Cerebellar cortex (tissue), 1 donor: Measurements from ENCODE around the gene ZNF254.
"Not testable (repeated sequence)": the region's sequence is repeated elsewhere in the genome, so short reads cannot be mapped to it uniquely, and the experiment has no call there.

Experiments used
- DNase-seq: peaks from one replicate; pipeline ENCODE4 v3.0.0-alpha.2; 2015; ENCODE audit warnings: low spot score

The ZNF254 gene

GRCh38 chr19:24072720-24073119 lies 14.3 kb upstream of the ZNF254 start:
- no peak for DNase-seq

- DNase-seq: no peak
Measured at GRCh38 chr19:24073807-24074206, 13.2 kb upstream of the ZNF254 start.

DNA sequence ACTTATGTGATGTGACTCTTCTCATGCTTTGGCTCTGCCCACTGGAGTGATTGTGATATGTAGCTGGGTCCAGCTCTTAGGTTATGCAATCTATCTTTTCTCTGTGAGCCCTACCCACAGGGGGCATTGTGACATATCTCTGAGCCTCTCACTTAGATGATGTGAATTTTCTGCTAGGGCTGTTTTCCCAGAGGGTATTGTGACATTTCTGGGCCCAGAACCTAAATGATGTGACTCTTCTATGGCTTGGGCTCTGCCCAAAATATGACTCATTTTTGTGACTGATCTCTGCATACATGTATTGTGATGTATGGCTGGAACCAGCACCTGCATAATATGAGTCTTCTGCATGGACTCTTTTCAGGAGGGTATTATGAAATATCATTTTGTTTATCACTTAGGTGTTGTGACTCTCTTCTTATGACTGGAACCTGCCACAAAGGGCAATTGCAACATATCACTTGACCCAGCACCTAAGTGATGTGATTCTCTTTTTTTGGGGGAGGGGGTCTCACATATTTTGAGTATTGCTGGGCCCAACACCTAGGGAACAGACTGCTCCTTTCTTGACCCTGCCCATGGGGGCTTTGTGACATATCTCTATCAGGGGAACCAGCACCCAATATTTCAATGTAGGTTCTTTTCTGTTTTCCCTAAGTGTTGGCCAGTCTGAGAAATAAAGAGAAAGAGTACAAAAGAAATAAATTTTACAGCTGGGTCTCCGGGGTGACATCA lies 12.1 kb upstream of the ZNF254 start:
- no peak for DNase-seq

DNA sequence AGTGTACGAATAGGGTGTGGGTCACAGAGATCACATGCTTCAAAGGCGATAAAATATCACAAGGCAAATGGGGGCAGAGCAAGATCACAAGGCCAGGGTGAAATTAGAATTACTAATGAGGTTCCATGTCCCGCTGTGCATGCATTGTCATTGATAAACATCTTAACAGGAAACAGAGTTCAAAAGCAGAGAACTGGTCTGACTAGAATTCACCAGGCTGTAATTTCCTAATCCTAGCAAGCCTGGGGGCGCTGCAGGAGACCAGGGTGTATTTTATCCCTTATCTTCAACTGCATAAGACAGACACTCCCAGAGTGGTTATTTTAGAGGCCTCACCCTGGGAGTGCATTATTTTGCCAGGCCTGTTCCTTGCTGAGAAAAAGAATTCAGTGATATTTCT lies 11.5 kb upstream of the ZNF254 start:
- not testable (repeated sequence) for DNase-seq

DNA sequence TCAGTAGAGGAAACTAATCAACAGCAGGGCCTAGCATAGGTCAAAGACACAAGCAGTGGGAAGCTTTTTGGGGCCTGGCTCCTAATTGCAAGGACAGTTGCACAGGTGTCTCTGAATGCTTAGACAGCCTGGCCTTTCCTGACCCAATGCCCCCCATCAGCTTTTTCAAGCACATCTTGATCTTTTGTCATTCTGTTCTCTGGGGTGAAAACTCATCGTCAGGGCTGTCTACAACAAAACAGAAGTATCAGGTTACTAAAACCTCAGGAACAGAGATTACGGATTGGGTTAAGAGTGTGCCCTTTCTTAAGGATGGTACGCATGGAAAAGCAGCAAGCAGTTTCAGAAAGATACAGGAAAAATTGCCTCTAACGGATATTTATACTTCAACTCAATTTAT lies 8.3 kb upstream of the ZNF254 start:
- DNase-seq: no peak

DNA sequence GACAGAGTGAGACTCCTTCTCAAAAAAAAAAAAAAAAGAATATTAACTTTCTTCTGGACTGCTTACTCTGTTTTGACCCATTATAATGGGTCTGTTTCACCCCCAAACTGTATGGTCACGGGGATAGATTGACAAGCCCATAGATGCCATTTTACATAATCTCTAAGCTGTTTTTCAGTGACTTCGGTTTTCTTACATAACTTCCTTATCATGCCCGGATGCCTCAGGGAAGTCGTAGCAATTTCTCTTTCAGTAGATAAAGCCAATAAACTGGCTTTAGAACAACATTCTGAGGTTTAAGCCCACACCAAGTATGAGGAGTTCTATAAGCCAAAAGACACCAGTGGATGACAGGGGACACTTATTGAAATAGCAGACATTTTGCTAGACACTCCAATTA lies 5.9 kb upstream of the ZNF254 start:
- no peak for DNase-seq

DNA sequence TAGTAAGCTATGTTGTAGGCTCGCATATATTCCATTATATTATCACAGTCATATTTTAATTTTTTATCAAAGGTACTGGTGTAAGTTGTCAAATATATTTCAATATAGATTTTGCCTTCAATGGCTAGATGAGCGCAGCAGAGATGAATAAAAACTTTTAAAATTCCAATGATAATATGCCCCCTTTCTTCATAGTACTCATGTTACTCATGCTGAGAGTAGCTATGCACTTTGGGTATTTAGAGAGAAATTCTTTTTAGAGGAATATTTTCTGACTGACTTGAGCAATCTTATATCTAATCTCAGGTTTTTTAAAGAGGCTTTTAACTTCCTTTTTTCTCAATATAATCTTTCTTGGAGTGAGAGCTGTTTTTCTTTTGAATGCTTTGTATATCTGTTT lies 11.4 kb downstream of the ZNF254 start:
- no peak for DNase-seq

DNA sequence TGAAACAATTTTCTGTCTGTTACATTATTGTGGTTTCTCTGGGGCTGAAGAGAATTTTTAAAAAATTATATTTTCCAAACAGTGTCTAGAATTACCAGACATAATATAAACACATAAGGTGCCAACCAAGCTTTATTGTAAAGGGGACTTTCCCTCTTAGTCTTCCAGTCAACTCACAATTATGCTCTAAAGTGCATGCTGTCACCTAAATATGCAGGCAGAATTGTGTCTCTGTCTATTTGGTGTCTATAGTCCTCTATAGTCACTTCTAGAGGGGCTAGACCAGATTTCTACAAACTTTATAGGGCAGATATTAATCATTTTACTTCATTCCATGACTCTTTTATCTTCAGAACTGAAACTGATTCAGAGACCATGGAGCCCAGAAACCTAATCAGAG lies 12.8 kb downstream of the ZNF254 start:
- no peak for DNase-seq

DNA sequence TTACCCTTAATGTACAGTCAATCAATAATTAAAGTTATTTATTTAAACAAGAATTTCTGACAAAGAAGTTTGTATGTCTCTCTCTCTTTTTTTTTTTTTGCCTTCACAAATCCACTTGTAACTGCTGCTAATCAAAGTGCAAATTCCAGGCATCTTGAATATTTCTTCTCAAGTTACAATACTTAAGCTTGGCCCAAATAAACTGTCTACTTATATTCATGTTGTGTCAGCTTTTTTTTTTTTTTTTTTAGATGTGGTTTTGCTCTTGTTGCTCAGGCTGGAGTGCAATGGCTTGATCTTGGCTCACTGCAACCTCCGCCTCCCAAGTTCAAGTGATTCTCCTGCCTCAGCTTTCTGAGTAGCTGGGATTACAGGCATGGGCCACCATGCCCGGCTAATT lies 13.6 kb downstream of the ZNF254 start:
- not testable (repeated sequence) for DNase-seq

- no peak for DNase-seq
Measured at GRCh38 chr19:24101459-24102115, 14.6 kb downstream of the ZNF254 start.

- no peak for DNase-seq
Measured at GRCh38 chr19:24127601-24128000, 40.6 kb downstream of the ZNF254 start.

DNA sequence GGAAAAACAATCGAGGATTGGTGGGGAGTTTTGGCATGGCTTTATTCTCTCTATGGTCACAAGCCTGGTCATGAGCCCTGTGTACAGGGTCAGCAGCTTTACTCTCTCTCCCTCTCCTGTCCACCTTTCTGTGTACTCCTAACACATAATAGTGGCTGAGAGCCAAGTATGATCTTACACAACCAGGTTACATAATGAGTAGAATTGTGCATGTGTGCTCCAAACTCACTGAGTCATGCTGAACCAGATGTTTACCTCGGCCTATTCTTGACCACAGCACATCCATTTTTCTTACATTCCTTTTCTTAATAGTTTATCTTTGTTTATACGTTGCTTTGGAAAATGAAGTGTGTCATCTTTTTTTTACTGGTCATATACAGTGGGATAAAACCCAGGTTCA lies 53.1 kb downstream of the ZNF254 start:
- no peak for DNase-seq

DNA sequence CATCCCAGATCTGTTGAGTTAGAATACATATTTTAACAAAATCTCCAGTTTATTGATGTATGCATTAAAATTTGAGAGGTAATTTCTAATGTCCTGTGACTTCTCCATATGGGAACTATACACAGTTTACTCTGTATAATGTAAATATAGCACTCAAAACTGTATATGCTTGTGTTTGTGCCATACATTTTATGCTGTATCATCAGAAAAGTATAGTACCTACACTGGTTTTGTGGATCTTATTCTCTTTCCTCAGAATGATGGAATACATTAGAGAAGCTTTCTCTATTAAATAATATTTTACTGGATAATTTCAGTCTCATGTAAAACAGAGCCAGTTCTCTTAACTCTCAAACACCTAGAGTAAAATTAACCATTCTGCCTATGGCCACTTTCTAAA lies 53.6 kb downstream of the ZNF254 start:
- no peak for DNase-seq

DNA sequence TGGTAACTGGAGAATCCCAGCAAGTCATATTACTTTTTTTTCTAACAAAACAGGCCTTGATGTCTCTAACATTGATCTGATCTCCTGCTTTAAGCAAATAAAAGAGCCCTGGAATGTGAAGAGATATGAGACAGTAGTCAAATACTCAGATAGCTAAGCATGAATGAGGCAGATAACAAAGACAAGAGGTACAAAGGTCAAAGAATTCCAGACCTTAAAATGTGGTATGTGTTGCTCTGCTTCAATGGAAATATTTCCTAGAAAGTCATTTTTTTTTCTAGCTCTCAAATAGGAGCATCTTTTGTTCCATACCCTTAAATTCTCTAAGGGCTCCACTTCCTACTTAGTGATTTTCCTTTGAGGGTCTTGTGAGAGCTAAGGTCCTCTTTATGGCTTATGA lies 54.6 kb downstream of the ZNF254 start:
- no peak for DNase-seq

- DNase-seq: no peak
Measured at GRCh38 chr19:24142771-24143170, 55.8 kb downstream of the ZNF254 start.

- DNase-seq: peak; percentile 9
Measured at GRCh38 chr19:24159707-24160106, 72.7 kb downstream of the ZNF254 start.

- DNase-seq: no peak
Measured at GRCh38 chr19:24166055-24166454, 79.1 kb downstream of the ZNF254 start.

DNA sequence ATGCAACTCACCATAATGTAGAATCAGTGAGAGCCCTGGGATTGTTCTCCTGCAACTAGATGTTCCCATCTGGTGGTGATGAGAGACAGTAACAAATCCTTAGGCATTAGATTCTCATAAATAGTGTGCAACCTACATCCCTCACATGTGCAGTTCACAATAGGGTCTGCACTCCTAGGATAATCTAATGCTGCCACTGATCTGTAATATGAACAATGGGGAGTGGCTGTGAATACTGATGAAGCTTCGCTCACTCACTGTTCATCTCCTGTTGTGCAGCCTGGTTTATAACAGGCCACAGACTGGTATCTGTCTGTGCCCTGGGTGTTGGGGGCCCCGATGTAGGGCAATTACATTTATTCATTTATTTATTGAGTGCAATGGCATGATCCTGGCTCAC lies 86.9 kb downstream of the ZNF254 start:
- DNase-seq: no peak

DNA sequence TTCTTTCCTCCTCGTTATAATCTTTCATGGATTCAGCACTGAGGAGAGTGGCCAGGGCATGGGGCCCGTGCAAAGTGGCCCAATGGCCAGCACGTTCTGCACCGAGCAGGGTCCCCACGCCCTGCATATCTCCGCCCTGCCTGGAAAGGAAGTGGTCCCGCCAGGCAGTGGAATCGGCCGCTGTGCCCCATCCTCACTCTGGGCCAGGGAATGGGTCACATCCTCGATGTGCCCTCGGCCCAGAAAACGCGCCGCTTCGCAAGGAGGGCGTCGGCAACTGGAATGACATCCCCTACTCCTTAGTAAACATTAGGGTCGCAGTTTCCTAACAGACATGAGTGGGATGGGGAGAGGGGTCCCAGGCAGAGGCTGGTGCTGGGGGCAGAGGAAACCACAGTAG lies 90.7 kb downstream of the ZNF254 start:
- no peak for DNase-seq

- DNase-seq: no peak
Measured at GRCh38 chr19:24178207-24178606, 91.2 kb downstream of the ZNF254 start.
